Measurements from ENCODE around the gene CHI3L1. TPM values are rescaled to one million over a fixed set of nuclear protein-coding genes. Genes with fewer than 3 reads are reported as not detected.

Gene CHI3L1
- total RNA-seq, 1 donor from 2014 or later: 0.20 TPM

DNA sequence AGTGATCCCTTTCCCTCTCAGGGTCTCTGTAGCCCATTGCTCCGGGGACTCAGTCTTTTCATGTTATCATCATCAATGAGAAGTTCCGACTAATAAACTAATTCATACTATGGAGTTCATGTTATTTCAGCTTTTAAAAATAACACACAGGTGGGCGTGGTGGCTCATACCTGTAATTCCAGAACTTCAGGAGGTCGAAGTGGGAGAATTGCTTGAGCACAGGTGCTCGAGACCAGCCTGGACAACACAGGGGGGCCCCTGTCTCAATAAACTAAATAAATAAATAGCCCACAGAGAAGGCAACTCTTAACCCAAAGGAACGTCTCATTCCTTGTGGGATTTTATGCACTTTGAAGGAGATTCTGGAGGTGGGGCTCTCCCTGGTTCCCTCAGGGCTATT, 25.3 kb downstream of the CHI3L1 start:
- H3K27me3 Mint-ChIP-seq (ENCODE audit: low read depth, unreplicated experiment): peaks cover 48% of the 10 kb centered on the region
- FAIRE-seq: no peak

GRCh38 chr1:203159844-203160243, 26.7 kb downstream of the CHI3L1 start:
- Histone ChIP-seq H4K20me1 (ENCODE audit: insufficient read depth, low read length) (peaks cover 3% of the 10 kb centered on the region), H3K9ac (ENCODE audit: low read length) (no peak overlapping the region), H3K4me3 (ENCODE audit: insufficient read depth, low read depth, low read length) (no peak overlapping the region), H3K27me3 (ENCODE audit: insufficient read depth, low read length) (peaks cover 2% of the 10 kb centered on the region), H3K36me3 (ENCODE audit: insufficient read depth, low read length) (no peaks in the 10 kb centered on the region), H3K27ac (ENCODE audit: low read depth, low read length) (no peak overlapping the region), H3K4me2 (ENCODE audit: low read length) (no peak overlapping the region), H2AFZ (ENCODE audit: low read depth, low read length) (no peak overlapping the region), H3K4me1 (ENCODE audit: insufficient read depth, low read length) (no peaks in the 10 kb centered on the region), H3K79me2 (ENCODE audit: insufficient read depth, low read length) (no peaks in the 10 kb centered on the region), H3K9me3 (ENCODE audit: insufficient read depth, low read depth, low read length) (peaks cover 4% of the 10 kb centered on the region)
- no peak overlapping the region for H3K4me3 Mint-ChIP-seq (ENCODE audit: unreplicated experiment)
- H3K4me1 Mint-ChIP-seq (ENCODE audit: low read depth, unreplicated experiment): no peaks in the 10 kb centered on the region
- FAIRE-seq (no peak), DNase-seq (ENCODE audit: low read depth) (no peak)
- peaks cover 22% of the 10 kb centered on the region for H3K36me3 Mint-ChIP-seq (ENCODE audit: low read depth, unreplicated experiment)
- H3K27me3 Mint-ChIP-seq (ENCODE audit: low read depth, unreplicated experiment): peaks cover 37% of the 10 kb centered on the region
- TF ChIP-seq EZH2 (IDR thresholded peaks at IDR 0.05; ENCODE audit: insufficient read depth, low read length): no peak
- TF ChIP-seq, protein P1, sequence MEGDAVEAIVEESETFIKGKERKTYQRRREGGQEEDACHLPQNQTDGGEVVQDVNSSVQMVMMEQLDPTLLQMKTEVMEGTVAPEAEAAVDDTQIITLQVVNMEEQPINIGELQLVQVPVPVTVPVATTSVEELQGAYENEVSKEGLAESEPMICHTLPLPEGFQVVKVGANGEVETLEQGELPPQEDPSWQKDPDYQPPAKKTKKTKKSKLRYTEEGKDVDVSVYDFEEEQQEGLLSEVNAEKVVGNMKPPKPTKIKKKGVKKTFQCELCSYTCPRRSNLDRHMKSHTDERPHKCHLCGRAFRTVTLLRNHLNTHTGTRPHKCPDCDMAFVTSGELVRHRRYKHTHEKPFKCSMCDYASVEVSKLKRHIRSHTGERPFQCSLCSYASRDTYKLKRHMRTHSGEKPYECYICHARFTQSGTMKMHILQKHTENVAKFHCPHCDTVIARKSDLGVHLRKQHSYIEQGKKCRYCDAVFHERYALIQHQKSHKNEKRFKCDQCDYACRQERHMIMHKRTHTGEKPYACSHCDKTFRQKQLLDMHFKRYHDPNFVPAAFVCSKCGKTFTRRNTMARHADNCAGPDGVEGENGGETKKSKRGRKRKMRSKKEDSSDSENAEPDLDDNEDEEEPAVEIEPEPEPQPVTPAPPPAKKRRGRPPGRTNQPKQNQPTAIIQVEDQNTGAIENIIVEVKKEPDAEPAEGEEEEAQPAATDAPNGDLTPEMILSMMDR (IDR thresholded peaks at IDR 0.05; ENCODE audit: insufficient read depth, low read depth, low read length): no peak
- H3K27ac Mint-ChIP-seq (ENCODE audit: unreplicated experiment): no peak overlapping the region
- H3K9me3 Mint-ChIP-seq (ENCODE audit: unreplicated experiment): peaks cover 27% of the 10 kb centered on the region

More for the DNA sequence above, 25.3 kb downstream of the CHI3L1 start:
- Mint-ChIP-seq H3K4me1 (ENCODE audit: low read depth, unreplicated experiment) (no peaks in the 10 kb centered on the region), H3K9me3 (ENCODE audit: unreplicated experiment) (peaks cover 34% of the 10 kb centered on the region), H3K36me3 (ENCODE audit: low read depth, unreplicated experiment) (peaks cover 28% of the 10 kb centered on the region), H3K27ac (ENCODE audit: unreplicated experiment) (no peak overlapping the region), H3K4me3 (ENCODE audit: unreplicated experiment) (no peak overlapping the region)
- Histone ChIP-seq H3K36me3 (ENCODE audit: insufficient read depth, low read length) (no peaks in the 10 kb centered on the region), H3K4me3 (ENCODE audit: insufficient read depth, low read depth, low read length) (no peak overlapping the region), H3K4me2 (ENCODE audit: low read length) (no peak overlapping the region), H3K4me1 (ENCODE audit: insufficient read depth, low read length) (no peaks in the 10 kb centered on the region), H3K27ac (ENCODE audit: low read depth, low read length) (no peak overlapping the region), H3K79me2 (ENCODE audit: insufficient read depth, low read length) (no peaks in the 10 kb centered on the region), H3K27me3 (ENCODE audit: insufficient read depth, low read length) (peaks cover 2% of the 10 kb centered on the region), H2AFZ (ENCODE audit: low read depth, low read length) (no peak overlapping the region), H3K9ac (ENCODE audit: low read length) (no peak overlapping the region), H3K9me3 (ENCODE audit: insufficient read depth, low read depth, low read length) (peaks cover 4% of the 10 kb centered on the region), H4K20me1 (ENCODE audit: insufficient read depth, low read length) (peaks cover 3% of the 10 kb centered on the region)
- no peak for DNase-seq (ENCODE audit: low read depth)
- no peak for TF ChIP-seq EZH2 (IDR thresholded peaks at IDR 0.05; ENCODE audit: insufficient read depth, low read length)
- TF ChIP-seq, protein P1 (IDR thresholded peaks at IDR 0.05; ENCODE audit: insufficient read depth, low read depth, low read length): no peak

DNA sequence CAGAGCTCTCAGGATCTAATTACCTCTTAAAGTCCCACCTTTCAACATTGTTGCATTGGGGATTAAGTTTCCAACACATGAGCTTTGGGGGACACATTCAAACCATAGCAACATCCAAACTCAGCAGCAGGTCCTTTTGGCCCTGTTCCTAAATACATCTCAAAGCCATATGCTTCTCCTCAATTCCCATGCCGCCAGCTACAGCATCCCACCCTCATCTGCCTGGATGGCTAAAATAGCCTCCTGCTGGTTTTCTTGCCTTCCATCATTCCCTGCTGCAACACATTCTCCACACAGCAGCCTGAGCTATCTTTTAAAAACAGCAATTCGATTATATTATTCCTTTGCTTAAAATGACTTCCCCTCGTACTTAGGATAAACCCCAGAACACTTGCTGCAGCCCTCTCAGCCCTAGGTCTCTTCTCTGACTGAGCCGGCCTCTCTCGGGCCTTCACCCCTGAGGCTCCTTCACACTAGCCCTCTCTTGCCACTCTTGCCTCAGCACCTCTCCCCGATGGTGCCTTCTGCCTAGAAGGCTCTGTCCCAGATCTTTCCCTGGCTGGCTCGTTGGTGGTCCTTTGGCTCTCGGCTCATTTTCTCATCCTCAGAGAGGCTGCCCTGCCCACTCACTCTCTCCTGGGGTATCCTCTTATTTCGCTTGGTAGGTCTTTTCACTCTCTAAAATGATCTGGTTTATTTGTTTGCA, 27.4 kb downstream of the CHI3L1 start:
- peaks cover 6% of the 10 kb centered on the region for H3K4me1 Mint-ChIP-seq (ENCODE audit: low read depth, unreplicated experiment)
- H3K36me3 Mint-ChIP-seq (ENCODE audit: low read depth, unreplicated experiment): peaks cover 18% of the 10 kb centered on the region
- H3K4me3 Mint-ChIP-seq (ENCODE audit: unreplicated experiment): no peak overlapping the region
- no peak overlapping the region for H3K4me3 ChIP-seq (ENCODE audit: insufficient read depth, low read depth, low read length)
- no peak overlapping the region for H3K9ac ChIP-seq (ENCODE audit: low read length)
- H3K4me2 ChIP-seq (ENCODE audit: low read length): no peak overlapping the region
- no peaks in the 10 kb centered on the region for H3K79me2 ChIP-seq (ENCODE audit: insufficient read depth, low read length)
- DNase-seq (ENCODE audit: low read depth) (no peak), FAIRE-seq (no peak)
- H3K27me3 ChIP-seq (ENCODE audit: insufficient read depth, low read length): peaks cover 2% of the 10 kb centered on the region
- H2AFZ ChIP-seq (ENCODE audit: low read depth, low read length): no peak overlapping the region
- no peak overlapping the region for H3K27ac Mint-ChIP-seq (ENCODE audit: unreplicated experiment)
- no peak overlapping the region for H3K27ac ChIP-seq (ENCODE audit: low read depth, low read length)
- H4K20me1 ChIP-seq (ENCODE audit: insufficient read depth, low read length): peaks cover under 1% of the 10 kb centered on the region
- peaks cover 6% of the 10 kb centered on the region for H3K4me1 ChIP-seq (ENCODE audit: insufficient read depth, low read length)
- no peaks in the 10 kb centered on the region for H3K36me3 ChIP-seq (ENCODE audit: insufficient read depth, low read length)
- peaks cover 4% of the 10 kb centered on the region for H3K9me3 ChIP-seq (ENCODE audit: insufficient read depth, low read depth, low read length)
- no peak for TF ChIP-seq EZH2 (IDR thresholded peaks at IDR 0.05; ENCODE audit: insufficient read depth, low read length)
- TF ChIP-seq, protein P1 (IDR thresholded peaks at IDR 0.05; ENCODE audit: insufficient read depth, low read depth, low read length): no peak
- peaks cover 22% of the 10 kb centered on the region for H3K9me3 Mint-ChIP-seq (ENCODE audit: unreplicated experiment)
- H3K27me3 Mint-ChIP-seq (ENCODE audit: low read depth, unreplicated experiment): peaks cover 30% of the 10 kb centered on the region
